Mesodermal cell (in vitro differentiated cells): ENCODE results near the gene EHF.

Experiments
- H3K27ac ChIP-seq: 2 replicates; pipeline ENCODE4 v1.7.0; 2013; ENCODE audit warnings: mild to moderate bottlenecking, low read depth, low read length, moderate library complexity; ENCODE audit not compliant: severe bottlenecking
- H3K36me3 ChIP-seq: 2 replicates; pipeline ENCODE4 v1.7.1; 2013; ENCODE audit warnings: mild to moderate bottlenecking, low read length, moderate library complexity; ENCODE audit not compliant: control insufficient read depth, insufficient read depth
- H3K4me1 ChIP-seq: one replicate; pipeline ENCODE4 v1.7.1; 2013; ENCODE audit warnings: mild to moderate bottlenecking, low read length; ENCODE audit not compliant: insufficient read depth, control insufficient read depth, poor library complexity, severe bottlenecking
- H3K4me3 ChIP-seq: 2 replicates; pipeline ENCODE4 v1.7.0; 2013; ENCODE audit warnings: low read length, control low read depth, mild to moderate bottlenecking; ENCODE audit not compliant: insufficient read depth, poor library complexity, severe bottlenecking; ENCODE audit errors: extremely low read depth
- H3K9me3 ChIP-seq: 2 replicates; pipeline ENCODE4 v1.7.1; 2013; ENCODE audit warnings: mild to moderate bottlenecking, low read length, moderate library complexity; ENCODE audit not compliant: control insufficient read depth
- WGBS, 2 experiments: methylation state at CpG; one replicate each; pipeline ENCODE4 v1.1.5; 2013; ENCODE audit warnings: missing lambda C conversion rate in 2 of 2; ENCODE audit not compliant: insufficient coverage in 2 of 2; 5-methylcytosine and 5-hydroxymethylcytosine counted together

EHF gene

DNA sequence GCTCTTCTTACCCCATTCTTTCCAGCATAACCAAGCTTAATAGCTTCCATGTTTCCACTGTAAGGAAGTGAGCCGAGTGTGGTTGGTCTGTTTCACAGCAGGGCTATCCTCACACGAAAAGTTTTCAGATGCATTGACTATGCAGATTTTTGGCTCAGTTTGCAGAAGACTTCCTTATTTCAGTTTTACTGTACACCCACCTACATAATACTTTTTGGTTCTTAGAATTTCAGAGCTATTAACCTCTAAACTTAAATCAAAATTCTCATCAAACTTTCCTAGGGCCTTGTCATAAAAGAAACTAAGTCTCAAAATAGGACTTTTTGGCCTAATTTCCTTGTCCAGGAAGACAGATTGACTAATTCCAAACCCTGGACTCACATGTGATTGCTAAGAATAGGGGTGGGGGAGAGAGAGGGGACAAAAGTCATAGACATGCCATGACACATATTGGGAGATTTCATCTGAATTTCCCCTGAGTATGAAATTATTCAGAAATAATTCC, 7.3 kb upstream of the EHF start:
- Histone ChIP-seq H3K4me1 (no peaks in the 10 kb centered on the region), H3K27ac (no peak overlapping the region), H3K9me3 (no peaks in the 10 kb centered on the region), H3K4me3 (no peak overlapping the region), H3K36me3 (no peaks in the 10 kb centered on the region)
- 56 to 71% methylated on average over 2 of the region's 2 CpGs for WGBS, 2 experiments

DNA sequence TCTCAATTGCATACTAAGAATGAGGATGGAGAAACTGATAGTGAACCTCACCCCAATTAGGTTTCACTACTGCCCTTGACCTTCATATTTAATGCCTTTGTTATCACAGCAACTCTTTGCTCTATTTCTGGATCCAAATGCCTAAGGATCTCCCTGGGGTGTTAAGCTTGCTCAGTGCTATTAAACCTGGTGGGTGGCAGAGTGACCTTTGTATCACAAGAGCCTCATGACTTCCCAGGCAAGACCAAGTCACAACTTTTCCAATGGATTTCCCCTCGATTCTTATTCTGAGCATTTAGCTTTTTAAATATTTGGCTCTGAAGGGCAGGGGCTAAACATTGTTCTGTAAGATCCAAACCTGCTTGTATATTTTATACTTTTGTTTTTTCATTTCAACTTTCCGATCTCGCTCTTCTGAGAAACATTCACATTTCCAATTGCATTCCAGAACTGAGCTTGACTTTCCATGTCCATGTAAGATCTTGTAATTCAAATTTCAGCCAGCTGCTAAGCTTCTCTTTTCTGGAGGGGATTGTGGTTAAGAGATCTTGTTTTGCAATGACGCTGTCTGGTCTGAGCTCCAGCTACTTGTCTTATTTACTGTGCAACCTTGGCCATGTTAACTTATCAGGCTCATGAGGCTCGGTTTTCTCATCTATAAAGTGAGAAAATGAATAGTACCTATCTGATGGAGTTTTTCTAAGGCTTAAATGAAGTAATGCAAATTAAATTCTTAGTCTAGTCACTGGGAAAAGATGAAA, 6.4 kb upstream of the EHF start:
- Histone ChIP-seq H3K36me3 (no peaks in the 10 kb centered on the region), H3K4me3 (no peak overlapping the region), H3K4me1 (no peaks in the 10 kb centered on the region), H3K9me3 (no peaks in the 10 kb centered on the region), H3K27ac (no peak overlapping the region)
- 90% methylated on average over 4 of the region's 5 CpGs; no CpG with 5 or more reads in 1 of the 2 experiments for WGBS, 2 experiments

DNA sequence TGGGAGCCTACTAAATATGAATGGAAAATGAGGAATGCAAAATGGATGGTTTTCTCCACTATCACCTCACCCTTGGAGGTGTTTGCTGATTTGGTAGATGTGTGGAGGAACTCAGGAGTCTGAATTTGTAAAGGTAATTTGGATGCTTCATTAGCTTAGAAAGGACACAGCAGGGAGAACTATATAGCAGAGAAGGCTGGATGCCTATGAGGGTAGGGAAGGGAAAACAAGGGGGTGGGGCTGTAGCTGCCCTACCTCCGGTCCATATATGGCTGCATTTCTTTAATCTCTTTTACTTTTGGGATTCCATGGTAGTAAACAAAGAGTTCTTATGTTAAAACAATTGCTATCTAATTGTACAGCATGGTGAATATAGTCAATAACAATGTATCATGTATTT, 4.8 kb upstream of the EHF start:
- H3K27ac ChIP-seq = no peak overlapping the region
- no peaks in the 10 kb centered on the region for H3K36me3 ChIP-seq
- H3K4me1 ChIP-seq = no peaks in the 10 kb centered on the region
- no peak overlapping the region for H3K4me3 ChIP-seq
- 43% methylated on average over 1 of the region's 1 CpG; no CpG with 5 or more reads in 1 of the 2 experiments for WGBS, 2 experiments
- H3K9me3 ChIP-seq = no peaks in the 10 kb centered on the region

DNA sequence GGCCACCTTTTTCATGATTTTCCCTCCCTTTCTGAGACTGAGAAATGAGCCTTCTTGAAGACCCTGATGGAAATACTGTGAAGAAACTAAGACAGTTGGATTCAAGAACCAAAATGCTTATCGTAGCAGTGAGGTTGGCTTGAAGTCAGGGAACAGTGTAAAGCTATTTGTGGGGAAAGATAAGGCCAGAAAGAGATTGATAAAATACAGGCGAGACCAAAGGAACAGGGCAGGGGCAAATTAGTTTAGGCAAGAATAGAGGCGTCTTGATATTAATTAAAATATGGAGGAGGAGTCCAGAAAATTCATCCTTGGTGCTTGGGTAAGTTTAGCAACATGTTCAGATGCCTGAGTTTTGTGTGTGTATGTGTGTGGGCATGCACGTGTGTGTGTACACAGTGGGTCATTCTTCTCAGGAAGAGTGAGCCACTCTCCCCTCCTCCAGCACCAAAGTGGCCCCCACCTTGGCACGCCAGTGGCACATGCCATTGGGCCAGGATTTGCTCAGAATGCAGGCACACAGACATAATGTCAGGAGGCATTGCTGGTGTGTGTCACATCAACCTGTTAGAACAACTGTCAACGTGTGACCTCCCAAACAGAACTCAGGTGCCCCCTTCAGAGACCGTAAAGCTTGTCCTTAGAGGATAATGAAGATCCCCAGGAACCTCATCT, 3.9 kb upstream of the EHF start:
- H3K27ac ChIP-seq = no peak overlapping the region

DNA sequence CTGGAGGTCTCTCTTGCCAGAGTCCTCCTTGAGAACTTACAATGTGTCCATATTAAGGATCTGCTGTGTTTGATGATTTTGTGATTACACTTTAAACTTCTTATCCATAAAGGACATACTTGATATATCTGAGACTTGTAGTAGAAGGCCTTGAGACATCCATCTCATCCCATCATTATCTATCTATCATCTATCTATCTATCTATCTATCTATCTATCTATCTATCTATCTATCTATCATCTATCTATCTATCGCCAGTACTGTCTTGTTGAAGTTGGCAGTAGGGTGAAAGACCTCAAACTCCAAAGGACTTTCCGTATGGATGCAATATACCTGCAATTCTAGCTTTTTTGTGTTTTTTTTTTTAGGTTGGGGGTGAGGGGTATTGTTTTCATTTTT, 2.5 kb upstream of the EHF start:
- Histone ChIP-seq H3K4me3 (no peak overlapping the region), H3K9me3 (no peaks in the 10 kb centered on the region), H3K4me1 (peaks cover 11% of the 10 kb centered on the region), H3K27ac (no peak overlapping the region), H3K36me3 (no peaks in the 10 kb centered on the region)
- WGBS, 2 experiments = no CpG with 5 or more reads among the region's 2 CpGs

More for the DNA sequence above, 3.9 kb upstream of the EHF start:
- 84 to 94% methylated on average over 4 to 5 of the region's 7 CpGs for WGBS, 2 experiments
- Histone ChIP-seq H3K36me3 (no peaks in the 10 kb centered on the region), H3K4me1 (peaks cover 7% of the 10 kb centered on the region), H3K9me3 (no peaks in the 10 kb centered on the region), H3K4me3 (no peak overlapping the region)

DNA sequence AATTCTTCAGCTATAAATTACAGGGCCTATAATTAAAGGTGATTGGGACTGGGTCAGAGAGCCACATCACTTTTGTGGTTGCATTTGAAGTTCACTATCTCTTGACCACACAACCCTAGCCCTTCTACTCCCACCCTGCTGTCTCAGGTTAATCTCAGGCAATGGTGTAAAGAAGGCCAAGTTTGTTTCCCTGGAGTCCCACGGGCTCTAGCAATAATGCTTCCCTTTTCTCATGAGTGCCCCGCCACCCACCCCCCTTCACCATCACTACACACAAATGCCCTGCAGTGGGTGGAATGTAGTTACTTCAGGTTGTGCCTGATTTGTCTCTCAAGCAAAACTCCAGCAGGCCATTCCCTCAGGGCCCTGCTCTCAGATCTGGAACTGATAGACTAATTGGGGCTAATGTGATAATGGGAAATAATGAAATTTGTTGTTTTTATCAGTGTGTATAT, 1.8 kb upstream of the EHF start:
- no peaks in the 10 kb centered on the region for H3K9me3 ChIP-seq
- no peak overlapping the region for H3K27ac ChIP-seq
- no peaks in the 10 kb centered on the region for H3K36me3 ChIP-seq
- WGBS, 2 experiments = 100% methylated on average over 1 of the region's 2 CpGs; no CpG with 5 or more reads in 1 of the 2 experiments
- no peak overlapping the region for H3K4me3 ChIP-seq
- H3K4me1 ChIP-seq = peaks cover 11% of the 10 kb centered on the region

DNA sequence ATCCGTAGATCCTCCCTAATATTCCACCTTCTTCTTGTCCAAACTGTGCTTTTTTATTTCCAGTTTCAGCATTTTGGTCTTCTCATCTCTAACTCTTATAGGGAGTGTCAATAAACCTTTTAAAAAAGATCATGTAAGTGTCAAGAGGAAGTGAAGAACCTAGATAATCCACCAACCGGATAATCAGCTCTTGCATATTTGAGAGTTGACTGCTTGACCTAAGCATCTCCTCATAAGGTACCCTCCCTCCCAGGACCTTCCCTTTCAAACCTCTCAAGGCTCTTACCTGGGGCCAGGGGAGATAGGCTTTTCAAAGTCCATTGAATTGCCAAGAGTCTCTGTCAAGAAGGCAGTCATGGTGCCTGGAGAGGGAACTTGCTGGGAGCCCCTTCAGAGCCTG, 691 bp upstream of the EHF start:
- H3K9me3 ChIP-seq = no peaks in the 10 kb centered on the region
- H3K36me3 ChIP-seq = no peaks in the 10 kb centered on the region
- H3K4me1 ChIP-seq = peaks cover 11% of the 10 kb centered on the region
- WGBS, 2 experiments = 100% methylated on average over 1 of the region's 2 CpGs; no CpG with 5 or more reads in 1 of the 2 experiments
- H3K27ac ChIP-seq = no peak overlapping the region
- no peak overlapping the region for H3K4me3 ChIP-seq

DNA sequence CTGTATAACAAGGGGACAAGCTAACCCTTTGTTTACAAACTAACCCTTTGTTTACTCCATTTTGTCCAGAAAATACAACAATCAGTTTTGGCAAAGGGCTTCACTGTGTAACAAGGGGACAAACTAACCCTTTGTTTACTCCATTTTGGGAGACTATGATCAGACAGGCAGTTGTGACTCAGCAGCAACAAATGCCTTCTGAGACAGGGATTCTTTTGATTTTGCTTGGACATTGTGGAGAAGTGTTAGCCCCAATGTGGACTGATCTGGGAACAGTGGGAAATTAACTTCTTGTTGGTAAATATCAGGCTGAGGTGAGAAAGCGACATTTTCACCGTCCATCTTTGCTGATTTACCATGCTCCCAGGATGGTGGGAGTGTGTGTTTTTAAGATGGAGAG, 983 bp downstream of the EHF start:
- Histone ChIP-seq H3K27ac (no peak overlapping the region), H3K9me3 (no peaks in the 10 kb centered on the region), H3K36me3 (no peaks in the 10 kb centered on the region), H3K4me3 (no peak overlapping the region), H3K4me1 (peaks cover 11% of the 10 kb centered on the region)
- 90 to 100% methylated on average over 2 of the region's 2 CpGs for WGBS, 2 experiments

DNA sequence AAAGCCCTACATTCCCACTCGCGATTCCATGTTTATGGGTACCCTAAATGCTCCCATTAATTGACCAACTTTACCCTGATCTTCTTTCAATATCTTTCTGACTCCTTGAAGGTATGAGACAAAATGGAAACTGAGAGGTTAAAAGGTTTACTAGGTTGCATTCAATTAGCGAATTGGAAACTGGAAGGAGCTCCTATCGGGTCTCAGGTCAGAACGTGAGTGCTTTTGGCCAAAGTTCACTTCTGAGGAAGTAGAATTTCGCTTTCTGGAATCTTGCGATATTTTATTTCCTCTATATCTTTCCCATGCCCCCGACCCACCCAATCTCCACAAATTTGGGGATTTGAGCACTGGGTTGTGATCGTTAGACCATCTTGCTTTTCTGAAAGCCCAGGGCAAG, 2.6 kb downstream of the EHF start:
- Histone ChIP-seq H3K36me3 (no peaks in the 10 kb centered on the region), H3K27ac (no peak overlapping the region)
- 88 to 97% methylated on average over 5 of the region's 9 CpGs for WGBS, 2 experiments

DNA sequence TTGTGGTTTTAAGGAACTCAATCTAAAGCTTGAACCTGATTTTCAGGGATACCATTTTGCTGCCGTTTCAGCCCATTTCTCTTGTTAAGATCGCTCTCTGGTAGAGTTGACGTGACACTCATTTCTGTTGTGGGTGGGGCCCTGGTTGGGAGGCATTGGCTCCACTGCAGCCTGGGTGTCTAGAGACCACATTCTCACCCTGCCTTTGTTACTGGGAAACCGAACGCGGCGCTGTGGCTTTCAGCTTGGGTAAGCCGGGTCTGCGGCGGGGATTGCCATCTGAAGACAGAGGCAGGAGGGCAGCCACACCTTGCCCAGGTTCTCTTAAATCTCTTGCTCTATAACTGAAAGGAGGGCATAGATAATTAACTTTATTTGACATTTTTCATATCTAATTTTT, 3.2 kb downstream of the EHF start:
- 98 to 100% methylated on average over 5 to 8 of the region's 10 CpGs for WGBS, 2 experiments
- H3K36me3 ChIP-seq = no peaks in the 10 kb centered on the region
- no peak overlapping the region for H3K4me3 ChIP-seq
- H3K4me1 ChIP-seq = peaks cover 11% of the 10 kb centered on the region
- no peaks in the 10 kb centered on the region for H3K9me3 ChIP-seq
- no peak overlapping the region for H3K27ac ChIP-seq

More for the DNA sequence above, 2.6 kb downstream of the EHF start:
- H3K9me3 ChIP-seq = no peaks in the 10 kb centered on the region
- no peak overlapping the region for H3K4me3 ChIP-seq
- peaks cover 11% of the 10 kb centered on the region for H3K4me1 ChIP-seq

DNA sequence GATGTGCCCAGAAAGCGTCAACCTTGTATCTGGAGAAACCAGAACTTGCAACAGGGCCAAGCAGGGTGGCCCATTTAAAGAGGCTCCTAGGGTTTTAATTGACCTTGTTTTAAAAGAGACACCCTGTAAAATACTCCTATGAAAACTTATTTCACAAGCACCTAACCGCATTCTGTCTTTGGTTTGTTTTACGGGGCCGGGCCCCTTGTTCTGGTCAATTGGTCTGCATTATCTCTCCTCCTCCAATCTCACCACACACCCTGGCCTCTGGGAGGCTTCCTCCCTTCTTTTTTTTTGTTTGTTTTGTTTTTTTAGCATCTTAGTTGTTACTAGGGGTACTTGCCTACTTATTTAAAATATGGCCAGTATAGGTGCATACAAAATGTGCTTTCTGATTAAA, 4.7 kb downstream of the EHF start:
- Histone ChIP-seq H3K36me3 (no peaks in the 10 kb centered on the region), H3K4me1 (peaks cover 11% of the 10 kb centered on the region), H3K9me3 (no peaks in the 10 kb centered on the region), H3K4me3 (no peak overlapping the region), H3K27ac (no peak overlapping the region)
- 85 to 94% methylated on average over 4 of the region's 4 CpGs for WGBS, 2 experiments
